ENCODE measurements around the gene GMIP.

Gene GMIP

DNA sequence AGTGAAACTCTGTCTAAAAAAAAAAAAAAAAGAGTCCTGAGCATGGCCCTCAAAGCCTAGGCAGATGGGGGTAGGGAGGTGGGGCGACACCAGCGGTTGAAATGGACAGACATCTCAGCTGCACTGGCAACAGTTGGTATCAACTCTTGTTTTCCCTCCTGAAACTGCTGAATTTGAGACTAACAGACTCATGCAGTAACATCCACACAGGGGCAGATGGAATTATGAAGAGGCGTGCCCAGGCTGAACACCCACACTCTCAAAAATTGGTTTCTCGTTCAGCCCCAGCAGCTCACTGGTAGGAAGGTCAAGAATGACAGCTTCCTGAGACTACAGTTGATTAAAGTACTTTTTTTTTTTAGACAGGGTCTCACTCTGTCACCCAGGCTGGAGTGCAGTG is 49.1 kb downstream of the GMIP start:
- no peaks in the 10 kb centered on the region for H3K27me3 ChIP-seq
- TF ChIP-seq, protein P1, sequence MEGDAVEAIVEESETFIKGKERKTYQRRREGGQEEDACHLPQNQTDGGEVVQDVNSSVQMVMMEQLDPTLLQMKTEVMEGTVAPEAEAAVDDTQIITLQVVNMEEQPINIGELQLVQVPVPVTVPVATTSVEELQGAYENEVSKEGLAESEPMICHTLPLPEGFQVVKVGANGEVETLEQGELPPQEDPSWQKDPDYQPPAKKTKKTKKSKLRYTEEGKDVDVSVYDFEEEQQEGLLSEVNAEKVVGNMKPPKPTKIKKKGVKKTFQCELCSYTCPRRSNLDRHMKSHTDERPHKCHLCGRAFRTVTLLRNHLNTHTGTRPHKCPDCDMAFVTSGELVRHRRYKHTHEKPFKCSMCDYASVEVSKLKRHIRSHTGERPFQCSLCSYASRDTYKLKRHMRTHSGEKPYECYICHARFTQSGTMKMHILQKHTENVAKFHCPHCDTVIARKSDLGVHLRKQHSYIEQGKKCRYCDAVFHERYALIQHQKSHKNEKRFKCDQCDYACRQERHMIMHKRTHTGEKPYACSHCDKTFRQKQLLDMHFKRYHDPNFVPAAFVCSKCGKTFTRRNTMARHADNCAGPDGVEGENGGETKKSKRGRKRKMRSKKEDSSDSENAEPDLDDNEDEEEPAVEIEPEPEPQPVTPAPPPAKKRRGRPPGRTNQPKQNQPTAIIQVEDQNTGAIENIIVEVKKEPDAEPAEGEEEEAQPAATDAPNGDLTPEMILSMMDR (IDR thresholded peaks at IDR 0.05) = no peak
- H3K36me3 ChIP-seq = no peaks in the 10 kb centered on the region
- intact Hi-C loops (cut with DNase I; ENCODE audit: low total_unique reads) = no loop called here
- no peak for DNase-seq
- H3K27ac ChIP-seq = no peak overlapping the region
- peaks cover 0 to 10% (median 6%) of the 10 kb centered on the region in 4 donors for H3K4me1 ChIP-seq
- H3K4me3 ChIP-seq = no peak overlapping the region
- H3K9me3 ChIP-seq = no peaks in the 10 kb centered on the region

DNA sequence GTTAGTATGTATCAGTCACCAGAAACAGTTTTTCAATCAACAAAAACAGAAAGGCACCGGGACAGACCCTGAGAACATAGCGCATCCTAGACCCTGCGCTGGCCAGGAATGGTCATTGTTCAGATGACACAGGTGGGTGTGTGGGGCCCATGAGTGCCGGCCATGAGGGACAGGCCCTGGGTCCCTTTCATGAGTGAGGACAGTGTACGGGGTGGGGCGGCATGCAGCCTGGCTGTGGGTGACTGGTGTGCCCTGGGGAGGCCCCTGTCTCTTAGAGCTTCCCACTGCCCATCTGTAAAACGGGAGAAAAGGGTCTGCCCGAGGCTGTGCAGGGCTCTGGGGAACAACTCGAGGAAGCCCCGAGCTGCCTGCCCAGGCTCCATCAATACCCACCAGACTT is 50.8 kb downstream of the GMIP start:
- no peaks in the 10 kb centered on the region for H3K36me3 ChIP-seq
- intact Hi-C loops (cut with DNase I; ENCODE audit: low total_unique reads) = no loop called here
- no peak overlapping the region for H3K27ac ChIP-seq
- no peak for DNase-seq
- H3K27me3 ChIP-seq = no peaks in the 10 kb centered on the region
- no peaks in the 10 kb centered on the region for H3K9me3 ChIP-seq
- peaks cover 0 to 10% (median 6%) of the 10 kb centered on the region in 4 donors for H3K4me1 ChIP-seq
- no peak overlapping the region for H3K4me3 ChIP-seq
- TF ChIP-seq, protein P1 (IDR thresholded peaks at IDR 0.05) = no peak

DNA sequence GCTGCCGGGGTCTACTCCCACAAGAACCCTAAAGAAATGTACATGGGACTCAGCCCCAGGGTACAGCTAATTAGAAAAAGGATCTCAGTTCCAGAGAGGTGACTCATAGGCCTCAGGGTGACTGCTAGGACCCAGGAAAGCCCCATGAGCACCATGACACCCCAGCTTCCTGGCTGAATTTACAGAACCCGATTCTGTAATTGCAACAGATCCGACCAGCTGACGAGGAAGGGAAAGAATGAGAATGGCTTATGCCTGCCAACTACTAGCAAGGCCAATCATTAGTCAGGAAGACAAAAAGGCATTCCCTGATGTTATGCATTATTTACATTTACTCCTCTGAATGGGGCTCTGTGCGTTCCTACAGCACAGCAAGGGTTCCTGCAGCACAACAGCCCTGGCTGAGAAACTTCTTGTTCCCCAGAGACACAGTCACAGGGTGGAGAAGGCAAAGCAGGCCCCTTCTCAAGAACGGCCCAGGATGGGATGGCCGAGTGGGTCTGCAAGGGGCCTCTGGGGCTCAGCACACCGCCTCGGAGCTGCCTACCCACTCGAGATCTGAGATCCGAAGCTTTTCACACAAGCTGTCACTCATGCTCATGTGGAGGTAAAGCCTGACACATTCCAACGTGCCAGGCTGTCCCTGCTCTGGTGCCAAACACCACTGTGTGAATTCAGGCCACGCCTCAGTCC is 52.2 kb downstream of the GMIP start:
- intact Hi-C loops (cut with DNase I; ENCODE audit: low total_unique reads) = no loop called here
- Histone ChIP-seq H3K27ac (no peak overlapping the region), H3K4me3 (no peak overlapping the region), H3K9me3 (no peaks in the 10 kb centered on the region), H3K36me3 (no peaks in the 10 kb centered on the region), H3K4me1 (peaks cover 0 to 10% (median 6%) of the 10 kb centered on the region in 4 donors), H3K27me3 (no peaks in the 10 kb centered on the region)
- TF ChIP-seq, protein P1 (IDR thresholded peaks at IDR 0.05) = no peak
- DNase-seq = no peak

DNA sequence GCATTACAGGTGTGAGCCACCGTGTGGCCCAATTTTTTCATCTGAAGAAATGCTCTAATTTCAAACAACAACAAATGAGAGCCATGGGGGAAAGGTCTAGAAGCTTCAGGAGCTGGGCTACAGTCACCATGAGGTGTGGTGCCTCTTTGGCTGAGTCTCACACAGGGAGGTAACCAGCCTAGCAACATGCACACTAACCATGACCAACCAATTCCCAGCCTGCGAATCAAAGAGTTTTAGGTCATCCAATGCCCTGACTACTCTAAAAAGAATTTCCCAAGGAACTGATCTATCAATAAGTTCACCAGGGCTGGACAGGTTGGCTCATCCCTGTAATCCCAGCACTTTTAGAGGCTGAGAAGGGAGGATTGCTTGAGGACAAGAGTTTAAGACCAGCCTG is 54.9 kb downstream of the GMIP start:
- intact Hi-C loops (cut with DNase I; ENCODE audit: low total_unique reads) = no loop called here
- H3K27ac ChIP-seq = no peak overlapping the region
- H3K27me3 ChIP-seq = no peaks in the 10 kb centered on the region
- no peak for DNase-seq
- H3K9me3 ChIP-seq = no peaks in the 10 kb centered on the region
- H3K4me3 ChIP-seq = no peak overlapping the region
- TF ChIP-seq, protein P1 (IDR thresholded peaks at IDR 0.05) = no peak
- H3K4me1 ChIP-seq = peaks cover 0 to 10% (median 6%) of the 10 kb centered on the region in 4 donors
- H3K36me3 ChIP-seq = no peaks in the 10 kb centered on the region

DNA sequence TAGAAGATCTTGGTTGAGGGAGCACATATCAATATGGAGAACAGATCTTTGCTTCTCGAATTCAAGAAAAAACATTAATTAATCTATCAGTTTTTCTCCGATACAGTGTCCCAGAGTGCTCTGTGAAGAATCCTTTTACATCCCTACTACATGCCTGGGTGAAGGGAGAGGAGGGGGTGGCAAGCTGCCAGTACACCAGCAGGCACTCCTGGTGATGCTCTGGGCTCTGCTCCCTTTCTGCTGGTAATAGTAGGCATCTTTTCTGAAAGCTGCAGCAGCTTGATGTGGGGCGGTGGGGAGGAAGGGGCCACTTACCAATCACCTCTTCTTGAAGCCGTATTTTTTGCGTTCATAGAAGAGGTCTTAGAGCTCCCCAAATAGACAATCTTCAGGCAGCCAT is 55.7 kb downstream of the GMIP start:
- no peak for DNase-seq

More for the DNA sequence above, 55.7 kb downstream of the GMIP start:
- no peaks in the 10 kb centered on the region for H3K9me3 ChIP-seq
- TF ChIP-seq, protein P1 (IDR thresholded peaks at IDR 0.05) = no peak
- no peak overlapping the region for H3K4me3 ChIP-seq
- intact Hi-C loops (cut with DNase I; ENCODE audit: low total_unique reads) = no loop called here
- H3K27me3 ChIP-seq = no peaks in the 10 kb centered on the region
- no peaks in the 10 kb centered on the region for H3K36me3 ChIP-seq
- peaks cover 0 to 10% (median 6%) of the 10 kb centered on the region in 4 donors for H3K4me1 ChIP-seq
- no peak overlapping the region for H3K27ac ChIP-seq
